CD4-positive, alpha-beta T cell treated with Interleukin-15 for 4 hours (primary cell): Measurements from ENCODE around the gene KLHDC4.
"Not testable (repeated sequence)": the region's sequence is repeated elsewhere in the genome, so short reads cannot be mapped to it uniquely, and the experiment has no call there.

Experiments used
- DNase-seq: peaks from one replicate; pipeline ENCODE4 v3.0.0-alpha.2; 2020; ENCODE audit warnings: low spot score

The KLHDC4 gene

GRCh38 chr16:87720446-87720845, 45.3 kb downstream of the KLHDC4 start:
- no peak for DNase-seq

- not testable (repeated sequence) for DNase-seq
Measured at GRCh38 chr16:87718831-87719230, 47.0 kb downstream of the KLHDC4 start.

GRCh38 chr16:87715658-87716057, 50.1 kb downstream of the KLHDC4 start:
- DNase-seq, result no peak

GRCh38 chr16:87715231-87715630, 50.6 kb downstream of the KLHDC4 start:
- no peak for DNase-seq

GRCh38 chr16:87713451-87714229, 52.1 kb downstream of the KLHDC4 start:
- peak; percentile 63 for DNase-seq

- no peak for DNase-seq
Measured at GRCh38 chr16:87712184-87712762, 53.5 kb downstream of the KLHDC4 start.

- no peak for DNase-seq
Measured at GRCh38 chr16:87710887-87711286, 54.9 kb downstream of the KLHDC4 start.

- DNase-seq, result no peak
Measured at GRCh38 chr16:87709677-87710076, 56.1 kb downstream of the KLHDC4 start.

GRCh38 chr16:87708881-87709638, 56.7 kb downstream of the KLHDC4 start:
- no peak for DNase-seq

GRCh38 chr16:87707714-87708580, 57.8 kb downstream of the KLHDC4 start:
- no peak for DNase-seq

GRCh38 chr16:87707097-87707496, 58.7 kb downstream of the KLHDC4 start:
- DNase-seq, result no peak

GRCh38 chr16:87706278-87707000, 59.3 kb downstream of the KLHDC4 start:
- DNase-seq, result no peak

- no peak for DNase-seq
Measured at GRCh38 chr16:87705771-87706277, 60.0 kb downstream of the KLHDC4 start.

- DNase-seq, result no peak
Measured at GRCh38 chr16:87704754-87705353, 60.9 kb downstream of the KLHDC4 start.

GRCh38 chr16:87703835-87704375, 61.9 kb downstream of the KLHDC4 start:
- no peak for DNase-seq

- DNase-seq, result no peak
Measured at GRCh38 chr16:87703071-87703470, 62.7 kb downstream of the KLHDC4 start.

- DNase-seq, result peak; percentile 36
Measured at GRCh38 chr16:87702325-87702811, 63.4 kb downstream of the KLHDC4 start.

GRCh38 chr16:87701505-87701921, 64.3 kb downstream of the KLHDC4 start:
- DNase-seq, result no peak

GRCh38 chr16:87701078-87701460, 64.7 kb downstream of the KLHDC4 start:
- DNase-seq, result no peak

GRCh38 chr16:87700406-87701077, 65.2 kb downstream of the KLHDC4 start:
- no peak for DNase-seq
